ENCODE results near the gene CLN3.
"Not testable (repeated sequence)": the region's sequence is repeated elsewhere in the genome, so short reads cannot be mapped to it uniquely, and the experiment has no call there.

Gene CLN3

DNA sequence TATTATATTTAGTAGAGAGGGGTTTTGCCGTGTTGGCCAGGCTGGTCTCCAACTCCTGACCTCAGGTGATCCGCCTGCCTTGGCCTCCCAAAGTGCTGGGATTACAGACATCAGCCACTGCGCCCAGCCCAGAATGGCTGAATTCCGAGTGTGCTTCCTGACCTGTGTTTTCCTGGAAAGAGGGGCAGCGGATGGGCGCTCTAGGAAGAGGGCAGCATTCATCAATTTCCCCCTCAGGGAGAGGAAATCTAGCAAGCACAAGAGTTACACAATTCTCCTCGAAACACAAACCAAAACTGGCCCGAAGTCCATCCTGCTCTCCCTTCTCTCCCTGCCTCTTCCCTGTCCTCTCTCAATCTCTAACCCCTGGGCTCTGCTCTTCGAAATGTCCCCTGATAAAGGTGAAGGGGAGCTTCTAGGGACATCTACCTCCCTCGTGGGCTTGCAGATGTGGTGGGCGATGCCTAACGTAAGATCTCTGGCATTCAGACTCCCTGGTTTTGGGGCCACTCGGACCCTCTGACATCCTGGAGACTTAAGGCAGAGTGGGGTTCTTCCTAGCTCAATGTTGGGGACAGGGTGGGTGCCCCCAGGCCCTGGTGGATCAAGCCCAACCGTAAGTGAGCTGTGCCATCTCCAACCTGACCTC lies 13.7 kb upstream of the CLN3 start:
- Histone ChIP-seq H3K4me3 (ENCODE audit: low read depth, low read length) (no peak overlapping the region), H3K27ac (no peak overlapping the region), H3K27me3 (replicated peaks) (peaks cover 3% of the 10 kb centered on the region), H3K36me3 (replicated peaks) (no peaks in the 10 kb centered on the region)
- in situ Hi-C loops (cut with HindIII; ENCODE audit: low pct_ligation_motif_present, low sequenced_read_pairs): no loop called here
- TF ChIP-seq, protein P1, sequence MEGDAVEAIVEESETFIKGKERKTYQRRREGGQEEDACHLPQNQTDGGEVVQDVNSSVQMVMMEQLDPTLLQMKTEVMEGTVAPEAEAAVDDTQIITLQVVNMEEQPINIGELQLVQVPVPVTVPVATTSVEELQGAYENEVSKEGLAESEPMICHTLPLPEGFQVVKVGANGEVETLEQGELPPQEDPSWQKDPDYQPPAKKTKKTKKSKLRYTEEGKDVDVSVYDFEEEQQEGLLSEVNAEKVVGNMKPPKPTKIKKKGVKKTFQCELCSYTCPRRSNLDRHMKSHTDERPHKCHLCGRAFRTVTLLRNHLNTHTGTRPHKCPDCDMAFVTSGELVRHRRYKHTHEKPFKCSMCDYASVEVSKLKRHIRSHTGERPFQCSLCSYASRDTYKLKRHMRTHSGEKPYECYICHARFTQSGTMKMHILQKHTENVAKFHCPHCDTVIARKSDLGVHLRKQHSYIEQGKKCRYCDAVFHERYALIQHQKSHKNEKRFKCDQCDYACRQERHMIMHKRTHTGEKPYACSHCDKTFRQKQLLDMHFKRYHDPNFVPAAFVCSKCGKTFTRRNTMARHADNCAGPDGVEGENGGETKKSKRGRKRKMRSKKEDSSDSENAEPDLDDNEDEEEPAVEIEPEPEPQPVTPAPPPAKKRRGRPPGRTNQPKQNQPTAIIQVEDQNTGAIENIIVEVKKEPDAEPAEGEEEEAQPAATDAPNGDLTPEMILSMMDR (IDR thresholded peaks at IDR 0.05; ENCODE audit: low read depth, low read length, missing control alignments): no peak
- DNase-seq: no peak

DNA sequence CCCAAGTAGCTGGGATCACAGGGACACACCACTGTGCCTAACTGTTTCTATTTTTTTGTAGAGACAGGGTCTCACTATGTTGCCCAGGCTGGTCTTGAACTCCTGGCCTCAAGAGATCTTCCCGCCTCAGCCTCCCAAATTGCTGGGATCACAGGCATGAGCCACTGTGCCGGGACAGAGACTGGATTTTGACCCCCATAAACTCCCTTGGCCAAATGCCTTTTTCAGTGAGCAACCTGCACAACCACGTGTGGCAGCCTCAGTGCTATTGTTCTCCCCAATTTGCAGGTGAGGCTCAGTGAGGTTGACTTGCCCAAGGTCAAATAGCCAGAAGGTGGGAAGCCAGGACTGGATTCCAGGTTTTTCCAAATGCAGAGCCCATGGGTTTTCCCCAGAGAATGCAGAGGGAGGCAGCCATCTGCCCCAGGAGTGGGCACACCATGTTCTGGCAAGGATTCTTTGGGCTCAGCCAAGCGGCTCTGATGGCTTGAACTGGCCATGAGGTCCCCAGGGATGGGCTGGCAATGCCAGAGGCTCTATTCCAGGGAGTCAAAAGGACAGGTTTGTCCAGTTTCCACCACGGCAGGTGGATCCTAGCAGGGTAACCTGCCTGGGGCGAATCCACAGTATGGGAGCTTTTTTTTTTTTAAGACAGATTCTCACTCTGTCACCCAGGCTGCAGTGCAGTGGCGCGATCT lies 13.0 kb upstream of the CLN3 start:
- Histone ChIP-seq H3K27ac (no peak overlapping the region), H3K4me3 (ENCODE audit: low read depth, low read length) (no peak overlapping the region), H3K27me3 (replicated peaks) (peaks cover 3% of the 10 kb centered on the region), H3K36me3 (replicated peaks) (no peaks in the 10 kb centered on the region)
- in situ Hi-C loops (cut with HindIII; ENCODE audit: low pct_ligation_motif_present, low sequenced_read_pairs): no loop called here
- DNase-seq: no peak
- TF ChIP-seq, protein P1 (IDR thresholded peaks at IDR 0.05; ENCODE audit: low read depth, low read length, missing control alignments): no peak

DNA sequence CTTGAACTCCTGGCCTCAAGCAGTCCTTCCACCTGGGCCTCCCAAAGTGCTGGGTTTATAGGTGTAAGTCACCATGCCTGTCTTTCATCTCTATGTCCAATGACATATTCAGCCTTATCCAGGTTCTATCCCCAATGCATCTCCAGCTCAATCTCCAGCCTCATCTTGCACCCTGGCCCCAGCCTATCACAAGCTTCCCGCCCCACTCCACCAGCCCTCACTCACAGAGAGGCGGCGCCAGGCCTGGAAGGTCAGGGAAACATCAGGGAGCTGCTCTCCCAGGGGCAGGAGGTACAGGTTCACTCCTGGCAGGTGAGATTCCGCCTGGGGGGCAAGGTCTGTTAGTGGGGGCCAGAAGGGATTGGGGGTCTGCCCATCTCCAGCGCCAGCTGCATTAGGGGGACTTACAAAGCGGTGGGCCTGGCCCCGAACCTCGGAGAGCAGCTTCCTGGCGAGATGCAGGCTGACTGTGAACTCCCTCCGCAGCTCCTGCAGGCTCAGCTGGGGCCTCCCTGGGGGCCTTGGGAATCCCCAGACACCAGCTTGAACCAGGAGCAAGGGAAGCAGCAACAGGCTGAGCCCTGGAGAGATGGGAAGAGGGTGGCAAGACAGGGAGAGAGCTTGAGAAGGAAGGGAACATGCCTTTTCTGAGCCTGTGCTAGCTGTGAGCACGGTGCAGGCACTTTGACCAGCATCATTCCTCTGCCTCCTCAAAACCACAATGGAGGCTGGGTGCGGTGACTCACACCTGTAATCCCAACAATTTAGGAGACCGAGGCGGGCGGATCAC lies 11.8 kb upstream of the CLN3 start:
- Histone ChIP-seq H3K27me3 (replicated peaks) (peaks cover 3% of the 10 kb centered on the region), H3K4me3 (ENCODE audit: low read depth, low read length) (no peak overlapping the region), H3K36me3 (replicated peaks) (no peaks in the 10 kb centered on the region), H3K27ac (no peak overlapping the region)
- DNase-seq: no peak
- in situ Hi-C loops (cut with HindIII; ENCODE audit: low pct_ligation_motif_present, low sequenced_read_pairs): no loop called here
- TF ChIP-seq, protein P1 (IDR thresholded peaks at IDR 0.05; ENCODE audit: low read depth, low read length, missing control alignments): no peak

DNA sequence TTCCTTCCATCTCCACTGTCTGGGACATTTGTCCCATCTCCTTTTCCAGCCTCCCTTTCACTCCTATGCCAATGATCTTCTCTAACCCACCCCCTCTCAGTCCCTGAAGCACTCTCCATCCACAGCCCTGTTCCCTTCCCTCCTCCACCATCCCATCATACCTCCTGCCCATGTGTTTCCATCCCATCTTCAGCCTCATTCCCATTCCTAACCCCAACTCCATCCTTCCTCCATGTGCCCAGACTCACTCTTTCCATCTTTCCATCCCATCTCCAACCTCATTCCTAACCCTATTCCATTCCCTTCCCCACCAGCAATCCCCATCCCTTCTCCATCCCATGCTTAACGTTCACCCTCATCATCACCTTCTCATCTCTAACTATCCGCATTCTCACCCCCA lies 10.4 kb upstream of the CLN3 start:
- no peak for DNase-seq
- no peak overlapping the region for H3K27ac ChIP-seq
- H3K4me3 ChIP-seq (ENCODE audit: low read depth, low read length): no peak overlapping the region
- TF ChIP-seq, protein P1 (IDR thresholded peaks at IDR 0.05; ENCODE audit: low read depth, low read length, missing control alignments): no peak
- in situ Hi-C loops (cut with HindIII; ENCODE audit: low pct_ligation_motif_present, low sequenced_read_pairs): no loop called here
- H3K36me3 ChIP-seq (replicated peaks): no peaks in the 10 kb centered on the region
- peaks cover 3% of the 10 kb centered on the region for H3K27me3 ChIP-seq (replicated peaks)

DNA sequence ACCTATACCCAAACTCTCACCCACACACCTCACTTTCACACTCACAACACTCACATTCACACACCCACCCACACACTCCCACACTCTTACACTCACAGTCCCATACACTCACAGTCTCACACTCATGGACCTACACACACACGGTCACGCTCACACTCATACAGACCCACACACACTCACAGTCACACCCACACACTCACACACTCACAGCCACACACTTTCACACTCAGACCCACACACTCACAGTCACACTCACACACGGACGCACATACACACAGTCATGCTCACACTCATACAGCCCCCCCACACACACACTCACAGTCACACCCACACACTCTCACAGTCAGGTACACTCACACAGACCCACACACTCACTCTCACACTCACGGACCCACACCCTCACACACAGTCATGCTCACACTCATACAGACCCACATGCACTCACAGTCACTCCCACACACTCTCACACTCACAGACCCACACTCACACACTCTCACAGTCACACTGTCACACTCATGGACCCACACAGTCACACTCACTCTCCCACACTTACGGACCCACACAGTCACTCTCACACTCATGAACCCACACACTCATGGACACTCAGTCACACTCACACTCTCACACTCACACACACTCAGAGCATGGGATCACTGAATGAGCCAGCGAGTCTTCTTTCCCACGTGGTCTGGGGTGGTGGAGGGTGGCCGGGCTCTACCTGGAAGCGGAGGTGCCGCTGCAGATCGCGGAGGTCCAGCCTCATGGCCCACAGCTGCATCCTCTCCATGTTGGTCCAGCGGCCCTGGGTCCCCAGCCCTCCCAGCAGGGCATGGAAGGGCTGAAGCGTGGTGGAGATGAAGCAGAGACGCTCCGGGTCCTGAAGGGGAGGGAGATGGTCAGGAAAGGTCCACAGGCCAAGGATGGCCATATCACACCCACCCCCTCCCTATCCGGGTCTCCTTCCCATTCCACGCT lies 9.7 kb upstream of the CLN3 start:
- no peak overlapping the region for H3K27ac ChIP-seq
- no peak for DNase-seq
- H3K36me3 ChIP-seq (replicated peaks): no peaks in the 10 kb centered on the region
- no peak overlapping the region for H3K4me3 ChIP-seq (ENCODE audit: low read depth, low read length)
- peaks cover 3% of the 10 kb centered on the region for H3K27me3 ChIP-seq (replicated peaks)
- TF ChIP-seq, protein P1 (IDR thresholded peaks at IDR 0.05; ENCODE audit: low read depth, low read length, missing control alignments): no peak
- in situ Hi-C loops (cut with HindIII; ENCODE audit: low pct_ligation_motif_present, low sequenced_read_pairs): no loop called here

DNA sequence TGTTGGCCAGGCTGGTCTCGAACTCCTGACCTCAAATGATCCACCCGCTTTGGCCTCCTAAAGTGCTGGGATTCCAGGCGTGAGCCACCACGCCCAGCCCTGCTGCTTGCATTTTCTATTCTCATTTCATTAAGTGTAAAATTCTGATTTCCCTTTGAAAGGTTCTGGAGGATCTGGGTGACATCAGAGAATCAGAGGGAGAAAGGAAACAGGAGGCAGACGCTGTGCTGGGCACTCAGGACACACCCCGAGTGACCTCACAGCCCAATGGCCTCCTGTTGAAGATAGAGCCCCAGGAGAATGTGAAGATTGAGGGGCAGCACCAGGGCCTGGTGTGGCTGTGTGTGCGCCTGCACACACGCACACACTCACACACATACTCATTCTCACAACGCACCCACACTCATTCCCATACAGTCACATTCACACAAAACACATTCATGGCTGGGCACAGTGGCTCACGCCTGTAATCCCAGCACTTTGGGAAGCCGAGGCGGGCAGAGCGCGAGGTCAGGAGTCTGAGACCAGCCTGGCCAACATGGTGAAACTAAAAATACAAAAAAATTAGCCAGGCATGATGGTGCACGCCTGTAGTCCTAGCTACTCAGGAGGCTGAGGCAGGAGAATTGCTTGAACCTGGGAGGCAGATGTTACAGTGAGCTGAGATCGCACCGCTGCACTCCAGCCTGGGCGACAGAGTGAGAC lies 8.8 kb upstream of the CLN3 start:
- H3K27me3 ChIP-seq (replicated peaks); H3K36me3 ChIP-seq (replicated peaks); H3K27ac ChIP-seq; DNase-seq; in situ Hi-C loops (cut with HindIII; ENCODE audit: low pct_ligation_motif_present, low sequenced_read_pairs); H3K4me3 ChIP-seq (ENCODE audit: low read depth, low read length): not testable (repeated sequence)
